K562 (cell line): ENCODE data around the gene RBM34. TPM values are rescaled to one million over a fixed set of nuclear protein-coding genes. Genes with fewer than 3 reads are reported as not detected.

Source experiments
- E2F3 ChIP-seq: fragments of 250-450 bp; sonication (Bioruptor Pico); IDR thresholded peaks from 2 replicates; pipeline ENCODE4 v1.4.0; 2020; ENCODE audit warnings: mild to moderate bottlenecking
- FOXA3 ChIP-seq, 2 experiments: fragments of 450-650 bp in 1 of 2; sonication (generic) in 1 of 2; formaldehyde crosslinking; IDR thresholded peaks in 1 of 2; conservative IDR thresholded peaks in 1 of 2; 2 replicates each; pipeline versions ENCODE4 v1.4.0 to v1.8.0; 2020 to 2022; ENCODE audit warnings: mild to moderate bottlenecking in 2 of 2, missing genetic modification reagents in 1 of 2
- HDAC1 ChIP-seq, 2 experiments: fragments of 450-650 bp; IDR thresholded peaks; 2 replicates each; pipeline ENCODE4 v1.6.1; 2016 to 2017; ENCODE audit warnings: inconsistent platforms in 1 of 2, mild to moderate bottlenecking in 1 of 2, moderate library complexity in 1 of 2
- HIVEP1 ChIP-seq: fragments of 250-450 bp; sonication (Bioruptor Pico); IDR thresholded peaks from 2 replicates; pipeline ENCODE4 v1.4.0; 2020; ENCODE audit warnings: mild to moderate bottlenecking
- KLF1 ChIP-seq: fragments of 450-650 bp; IDR thresholded peaks from 2 replicates; pipeline ENCODE4 v1.6.1; 2016; ENCODE audit warnings: missing genetic modification characterization, missing compliant biosample characterization
- MAFG ChIP-seq: fragments of 450-650 bp; conservative IDR thresholded peaks from 2 replicates; pipeline ENCODE4 v1.6.1; 2016; ENCODE audit warnings: missing genetic modification characterization, missing compliant biosample characterization
- NRF1 ChIP-seq, 2 experiments: fragments of 450-650 bp; IDR thresholded peaks in 1 of 2; conservative IDR thresholded peaks in 1 of 2; 2 replicates each; pipeline ENCODE4 v1.6.1; 2014; ENCODE audit warnings: mild to moderate bottlenecking in 2 of 2
- PTBP1 ChIP-seq: fragments of 200-400 bp; formaldehyde crosslinking; IDR thresholded peaks from 2 replicates; pipeline ENCODE4 v1.6.1; 2017; ENCODE audit warnings: low read depth, low read length
- RBFOX2 ChIP-seq: fragments of 200-400 bp; formaldehyde crosslinking; IDR thresholded peaks from 2 replicates; pipeline ENCODE4 v1.6.1; 2017; ENCODE audit warnings: low read depth, mild to moderate bottlenecking, low read length, moderate library complexity
- SETDB1 ChIP-seq: IDR thresholded peaks from one replicate; pipeline ENCODE4 v1.6.1; 2012; ENCODE audit warnings: low read length, control low read depth, inconsistent platforms
- SMARCE1 ChIP-seq: fragments of 450-650 bp; IDR thresholded peaks from 2 replicates; pipeline ENCODE4 v1.7.1; 2016; ENCODE audit warnings: mild to moderate bottlenecking
- ZNF239 ChIP-seq: fragments of 250-450 bp; sonication (Bioruptor Pico); IDR thresholded peaks from 2 replicates; pipeline ENCODE4 v1.4.0; 2020; ENCODE audit warnings: mild to moderate bottlenecking
- ZNF830 ChIP-seq: fragments of 250-450 bp; sonication (Bioruptor Pico); IDR thresholded peaks from 2 replicates; pipeline ENCODE4 v1.5.0; 2021; ENCODE audit warnings: mild to moderate bottlenecking
- polyA plus RNA-seq, 8 experiments: library from polyadenylated mRNA; depleted of rRNA in 4 of 8; stranded (reverse) in 5 of 8; unstranded in 3 of 8; fragments of >200 nt; fragmentation: Nextera tagmentation in 2 of 8; fragmentation: Illumina TruSeq in 1 of 8; extraction: Ambion mirVana in 2 of 8; extraction: Trizol in 1 of 8; gene quantifications; 2 replicates each; pipeline versions ENCODE4 v1.2.1 to v1.2.3, GENCODE V29; 2011 to 2014; ENCODE audit warnings: inconsistent platforms in 1 of 8, missing spikeins in 1 of 8
- total RNA-seq, 7 experiments: library from RNA; depleted of rRNA in 6 of 7; stranded (reverse); fragments of >200 nt in 6 of 7; fragmentation: Illumina TruSeq in 2 of 7; extraction: Trizol in 2 of 7; gene quantifications; 2 replicates each; pipeline versions ENCODE4 v1.2.1 to v1.2.3, GENCODE V29; 2011 to 2021; ENCODE audit warnings: low replicate concordance in 1 of 7
- TF ChIP-seq, protein P1 (sequence below): fragments of 250-450 bp; sonication (Bioruptor Pico); IDR thresholded peaks from 2 replicates; pipeline ENCODE4 v1.4.0; 2020; ENCODE audit warnings: mild to moderate bottlenecking, moderate library complexity, borderline replicate concordance
- TF ChIP-seq, protein P2 (sequence below): sonication (generic); formaldehyde crosslinking; IDR thresholded peaks from 2 replicates; pipeline ENCODE4 v1.8.0; 2022; ENCODE audit warnings: mild to moderate bottlenecking, missing genetic modification reagents
- TF ChIP-seq, protein P3 (sequence below): fragments of 250-450 bp; sonication (Bioruptor Pico); IDR thresholded peaks from 2 replicates; pipeline ENCODE4 v1.9.0; 2021; ENCODE audit warnings: mild to moderate bottlenecking
- TF ChIP-seq, protein P4 (sequence below): fragments of 450-650 bp; conservative IDR thresholded peaks from 2 replicates; pipeline ENCODE4 v1.6.1; 2016; ENCODE audit warnings: missing genetic modification characterization, low read depth, mild to moderate bottlenecking, control low read depth, missing compliant biosample characterization
- TF ChIP-seq, protein P5 (sequence below), 3 experiments: IDR thresholded peaks in 2 of 3; conservative IDR thresholded peaks in 1 of 3; 2 replicates each; pipeline ENCODE4 v1.5.1; 2011 to 2012; ENCODE audit warnings: low read length in 3 of 3, mild to moderate bottlenecking in 3 of 3, control low read depth in 2 of 3, improper control_type of control experiment in 1 of 3, inconsistent platforms in 1 of 3, low read depth in 1 of 3, mixed read lengths in 1 of 3, moderate library complexity in 1 of 3; ENCODE audit not compliant: insufficient read depth in 2 of 3
- TF ChIP-seq, protein P6 (sequence below), 2 experiments: fragments of 450-650 bp; conservative IDR thresholded peaks; 2 replicates each; pipeline ENCODE4 v1.6.1; 2017; ENCODE audit warnings: mild to moderate bottlenecking in 2 of 2, moderate library complexity in 2 of 2

RBM34 gene
- total and polyA plus RNA-seq, 9 of the 15 experiments (the other 6 are each of a cell fraction or from before 2014, with no cell fraction given), result 64.0 to 178 (median 124) TPM

DNA sequence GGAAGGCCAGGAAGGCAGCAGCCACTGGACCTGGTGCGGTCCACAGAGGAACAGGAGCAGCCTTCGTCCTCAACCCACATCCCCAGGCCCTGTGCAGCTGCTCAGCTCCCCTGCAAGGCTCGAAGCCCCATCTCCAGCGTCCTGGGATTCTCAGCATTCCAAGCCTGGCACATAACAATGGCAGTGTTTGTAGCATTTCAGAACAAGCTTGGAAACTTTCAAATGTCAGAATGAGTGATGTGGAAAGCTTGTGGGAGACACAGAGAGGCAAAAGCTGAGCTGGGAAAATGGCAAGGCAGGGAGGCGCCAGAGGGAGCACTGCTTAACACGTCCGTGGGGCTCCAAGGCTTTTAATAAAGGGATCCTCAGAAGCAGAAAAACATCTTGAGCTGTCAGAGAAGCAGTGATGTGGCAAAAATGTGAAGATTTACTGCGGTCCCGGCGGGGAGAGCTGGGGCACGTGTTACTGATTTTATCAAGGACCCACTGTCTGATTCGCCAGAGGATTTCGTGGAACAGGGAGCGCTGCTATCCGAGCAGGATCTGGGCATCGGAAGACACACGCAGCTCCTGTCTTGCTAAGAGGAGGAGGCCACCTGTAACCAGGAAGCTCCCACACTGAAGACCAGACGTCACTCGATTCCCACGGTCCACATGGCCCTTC lies 70.5 kb downstream of the RBM34 start (continued):
- TF ChIP-seq NRF1 (conservative IDR thresholded peaks at IDR 0.05 in 1 of 2, IDR thresholded peaks at IDR 0.05 in 1 of 2) (no peak; a peak in 1 of 4 replicates), RBFOX2 (no peak), KLF1 (tag) (no peak), MAFG (peak; percentile 85), PTBP1 (no peak), ZNF830 (CRISPR knock-in tag) (no peak), SETDB1 (no peak), FOXA3 (CRISPR knock-in tag; conservative IDR thresholded peaks at IDR 0.05 in 1 of 2, IDR thresholded peaks at IDR 0.05 in 1 of 2) (no peak), E2F3 (CRISPR knock-in tag) (no peak), HDAC1 (IDR thresholded peaks at IDR 0.05) (peak in 1 of 2 experiments; percentile 55; a peak in 2 of 4 replicates), HIVEP1 (no peak), ZNF239 (no peak), SMARCE1 (peak; percentile 87)
- TF ChIP-seq, protein P1, sequence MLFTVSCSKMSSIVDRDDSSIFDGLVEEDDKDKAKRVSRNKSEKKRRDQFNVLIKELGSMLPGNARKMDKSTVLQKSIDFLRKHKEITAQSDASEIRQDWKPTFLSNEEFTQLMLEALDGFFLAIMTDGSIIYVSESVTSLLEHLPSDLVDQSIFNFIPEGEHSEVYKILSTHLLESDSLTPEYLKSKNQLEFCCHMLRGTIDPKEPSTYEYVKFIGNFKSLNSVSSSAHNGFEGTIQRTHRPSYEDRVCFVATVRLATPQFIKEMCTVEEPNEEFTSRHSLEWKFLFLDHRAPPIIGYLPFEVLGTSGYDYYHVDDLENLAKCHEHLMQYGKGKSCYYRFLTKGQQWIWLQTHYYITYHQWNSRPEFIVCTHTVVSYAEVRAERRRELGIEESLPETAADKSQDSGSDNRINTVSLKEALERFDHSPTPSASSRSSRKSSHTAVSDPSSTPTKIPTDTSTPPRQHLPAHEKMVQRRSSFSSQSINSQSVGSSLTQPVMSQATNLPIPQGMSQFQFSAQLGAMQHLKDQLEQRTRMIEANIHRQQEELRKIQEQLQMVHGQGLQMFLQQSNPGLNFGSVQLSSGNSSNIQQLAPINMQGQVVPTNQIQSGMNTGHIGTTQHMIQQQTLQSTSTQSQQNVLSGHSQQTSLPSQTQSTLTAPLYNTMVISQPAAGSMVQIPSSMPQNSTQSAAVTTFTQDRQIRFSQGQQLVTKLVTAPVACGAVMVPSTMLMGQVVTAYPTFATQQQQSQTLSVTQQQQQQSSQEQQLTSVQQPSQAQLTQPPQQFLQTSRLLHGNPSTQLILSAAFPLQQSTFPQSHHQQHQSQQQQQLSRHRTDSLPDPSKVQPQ, result no peak
- TF ChIP-seq, protein P2, sequence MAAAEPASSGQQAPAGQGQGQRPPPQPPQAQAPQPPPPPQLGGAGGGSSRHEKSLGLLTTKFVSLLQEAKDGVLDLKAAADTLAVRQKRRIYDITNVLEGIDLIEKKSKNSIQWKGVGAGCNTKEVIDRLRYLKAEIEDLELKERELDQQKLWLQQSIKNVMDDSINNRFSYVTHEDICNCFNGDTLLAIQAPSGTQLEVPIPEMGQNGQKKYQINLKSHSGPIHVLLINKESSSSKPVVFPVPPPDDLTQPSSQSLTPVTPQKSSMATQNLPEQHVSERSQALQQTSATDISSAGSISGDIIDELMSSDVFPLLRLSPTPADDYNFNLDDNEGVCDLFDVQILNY (CRISPR knock-in tag), result no peak
- TF ChIP-seq, protein P3, sequence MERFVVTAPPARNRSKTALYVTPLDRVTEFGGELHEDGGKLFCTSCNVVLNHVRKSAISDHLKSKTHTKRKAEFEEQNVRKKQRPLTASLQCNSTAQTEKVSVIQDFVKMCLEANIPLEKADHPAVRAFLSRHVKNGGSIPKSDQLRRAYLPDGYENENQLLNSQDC (CRISPR knock-in tag), result no peak
- TF ChIP-seq, protein P4, sequence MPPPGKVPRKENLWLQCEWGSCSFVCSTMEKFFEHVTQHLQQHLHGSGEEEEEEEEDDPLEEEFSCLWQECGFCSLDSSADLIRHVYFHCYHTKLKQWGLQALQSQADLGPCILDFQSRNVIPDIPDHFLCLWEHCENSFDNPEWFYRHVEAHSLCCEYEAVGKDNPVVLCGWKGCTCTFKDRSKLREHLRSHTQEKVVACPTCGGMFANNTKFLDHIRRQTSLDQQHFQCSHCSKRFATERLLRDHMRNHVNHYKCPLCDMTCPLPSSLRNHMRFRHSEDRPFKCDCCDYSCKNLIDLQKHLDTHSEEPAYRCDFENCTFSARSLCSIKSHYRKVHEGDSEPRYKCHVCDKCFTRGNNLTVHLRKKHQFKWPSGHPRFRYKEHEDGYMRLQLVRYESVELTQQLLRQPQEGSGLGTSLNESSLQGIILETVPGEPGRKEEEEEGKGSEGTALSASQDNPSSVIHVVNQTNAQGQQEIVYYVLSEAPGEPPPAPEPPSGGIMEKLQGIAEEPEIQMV (tag), result peak; percentile 71; the same call in 1 of the 2 replicates
- TF ChIP-seq, protein P5, sequence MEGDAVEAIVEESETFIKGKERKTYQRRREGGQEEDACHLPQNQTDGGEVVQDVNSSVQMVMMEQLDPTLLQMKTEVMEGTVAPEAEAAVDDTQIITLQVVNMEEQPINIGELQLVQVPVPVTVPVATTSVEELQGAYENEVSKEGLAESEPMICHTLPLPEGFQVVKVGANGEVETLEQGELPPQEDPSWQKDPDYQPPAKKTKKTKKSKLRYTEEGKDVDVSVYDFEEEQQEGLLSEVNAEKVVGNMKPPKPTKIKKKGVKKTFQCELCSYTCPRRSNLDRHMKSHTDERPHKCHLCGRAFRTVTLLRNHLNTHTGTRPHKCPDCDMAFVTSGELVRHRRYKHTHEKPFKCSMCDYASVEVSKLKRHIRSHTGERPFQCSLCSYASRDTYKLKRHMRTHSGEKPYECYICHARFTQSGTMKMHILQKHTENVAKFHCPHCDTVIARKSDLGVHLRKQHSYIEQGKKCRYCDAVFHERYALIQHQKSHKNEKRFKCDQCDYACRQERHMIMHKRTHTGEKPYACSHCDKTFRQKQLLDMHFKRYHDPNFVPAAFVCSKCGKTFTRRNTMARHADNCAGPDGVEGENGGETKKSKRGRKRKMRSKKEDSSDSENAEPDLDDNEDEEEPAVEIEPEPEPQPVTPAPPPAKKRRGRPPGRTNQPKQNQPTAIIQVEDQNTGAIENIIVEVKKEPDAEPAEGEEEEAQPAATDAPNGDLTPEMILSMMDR (IDR thresholded peaks at IDR 0.05 in 2 of 3, conservative IDR thresholded peaks at IDR 0.05 in 1 of 3; ENCODE audit: insufficient read depth in 2 of 3, low read depth in 1 of 3, low read length in 3 of 3), result peak in 2 of 3 experiments; percentile 30 to 46; a peak in 2 of 6 replicates
- TF ChIP-seq, protein P6, sequence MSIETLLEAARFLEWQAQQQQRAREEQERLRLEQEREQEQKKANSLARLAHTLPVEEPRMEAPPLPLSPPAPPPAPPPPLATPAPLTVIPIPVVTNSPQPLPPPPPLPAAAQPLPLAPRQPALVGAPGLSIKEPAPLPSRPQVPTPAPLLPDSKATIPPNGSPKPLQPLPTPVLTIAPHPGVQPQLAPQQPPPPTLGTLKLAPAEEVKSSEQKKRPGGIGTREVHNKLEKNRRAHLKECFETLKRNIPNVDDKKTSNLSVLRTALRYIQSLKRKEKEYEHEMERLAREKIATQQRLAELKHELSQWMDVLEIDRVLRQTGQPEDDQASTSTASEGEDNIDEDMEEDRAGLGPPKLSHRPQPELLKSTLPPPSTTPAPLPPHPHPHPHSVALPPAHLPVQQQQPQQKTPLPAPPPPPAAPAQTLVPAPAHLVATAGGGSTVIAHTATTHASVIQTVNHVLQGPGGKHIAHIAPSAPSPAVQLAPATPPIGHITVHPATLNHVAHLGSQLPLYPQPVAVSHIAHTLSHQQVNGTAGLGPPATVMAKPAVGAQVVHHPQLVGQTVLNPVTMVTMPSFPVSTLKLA (conservative IDR thresholded peaks at IDR 0.05), result peak in 1 of 2 experiments; percentile 82; a peak in 3 of 4 replicates
